Measurements from ENCODE around the gene ABCB4.
"Not testable (repeated sequence)": the region's sequence is repeated elsewhere in the genome, so short reads cannot be mapped to it uniquely, and the experiment has no call there.

ABCB4 gene

DNA sequence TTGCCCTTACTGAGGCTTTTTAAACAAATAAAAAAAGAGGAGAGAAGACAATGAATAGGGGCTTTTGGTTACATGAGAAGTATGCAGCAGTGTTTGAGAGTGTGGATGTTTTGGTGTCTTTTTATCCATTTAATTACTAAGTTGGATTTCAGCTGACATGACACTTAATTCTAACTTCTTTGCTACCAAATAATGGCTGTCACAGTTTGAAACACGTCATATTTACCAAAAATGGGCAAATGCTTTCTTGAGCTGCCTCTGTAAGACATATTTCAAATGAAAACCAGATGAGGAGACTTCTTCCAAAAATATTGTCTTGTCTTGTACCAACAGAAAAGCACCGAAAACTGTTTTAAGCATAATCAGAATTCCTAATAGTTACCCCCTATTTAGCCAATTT is 4.0 kb downstream of the ABCB4 start:
- in situ Hi-C loops (cut with HindIII; ENCODE audit: low sequenced_read_pairs), result no loop called here
- DNase-seq (ENCODE audit: low read depth), result no peak
- TF ChIP-seq, protein P1, sequence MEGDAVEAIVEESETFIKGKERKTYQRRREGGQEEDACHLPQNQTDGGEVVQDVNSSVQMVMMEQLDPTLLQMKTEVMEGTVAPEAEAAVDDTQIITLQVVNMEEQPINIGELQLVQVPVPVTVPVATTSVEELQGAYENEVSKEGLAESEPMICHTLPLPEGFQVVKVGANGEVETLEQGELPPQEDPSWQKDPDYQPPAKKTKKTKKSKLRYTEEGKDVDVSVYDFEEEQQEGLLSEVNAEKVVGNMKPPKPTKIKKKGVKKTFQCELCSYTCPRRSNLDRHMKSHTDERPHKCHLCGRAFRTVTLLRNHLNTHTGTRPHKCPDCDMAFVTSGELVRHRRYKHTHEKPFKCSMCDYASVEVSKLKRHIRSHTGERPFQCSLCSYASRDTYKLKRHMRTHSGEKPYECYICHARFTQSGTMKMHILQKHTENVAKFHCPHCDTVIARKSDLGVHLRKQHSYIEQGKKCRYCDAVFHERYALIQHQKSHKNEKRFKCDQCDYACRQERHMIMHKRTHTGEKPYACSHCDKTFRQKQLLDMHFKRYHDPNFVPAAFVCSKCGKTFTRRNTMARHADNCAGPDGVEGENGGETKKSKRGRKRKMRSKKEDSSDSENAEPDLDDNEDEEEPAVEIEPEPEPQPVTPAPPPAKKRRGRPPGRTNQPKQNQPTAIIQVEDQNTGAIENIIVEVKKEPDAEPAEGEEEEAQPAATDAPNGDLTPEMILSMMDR (IDR thresholded peaks at IDR 0.05; ENCODE audit: low read depth, low read length, missing control alignments), result no peak
- no peak overlapping the region for H3K4me3 ChIP-seq (ENCODE audit: low read depth, low read length)

DNA sequence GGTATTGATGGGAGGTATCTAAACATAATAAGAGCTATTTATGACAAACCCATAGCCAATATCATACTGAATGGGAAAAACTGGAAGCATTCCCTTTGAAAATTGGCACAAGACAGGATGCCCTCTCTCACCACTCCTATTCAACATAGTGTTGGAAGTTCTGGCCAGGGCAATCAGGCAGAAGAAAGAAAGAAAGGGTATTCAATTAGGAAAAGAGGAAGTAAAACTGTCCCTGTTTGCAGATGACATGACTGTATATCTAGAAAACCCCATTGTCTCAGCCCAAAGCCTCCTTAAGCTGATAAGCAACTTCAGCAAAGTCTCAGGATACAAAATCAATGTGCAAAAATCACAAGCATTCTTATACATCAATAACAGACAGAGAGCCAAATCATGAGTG is 6.3 kb downstream of the ABCB4 start:
- H3K4me3 ChIP-seq (ENCODE audit: low read depth, low read length); DNase-seq (ENCODE audit: low read depth); in situ Hi-C loops (cut with HindIII; ENCODE audit: low sequenced_read_pairs): not testable (repeated sequence)

DNA sequence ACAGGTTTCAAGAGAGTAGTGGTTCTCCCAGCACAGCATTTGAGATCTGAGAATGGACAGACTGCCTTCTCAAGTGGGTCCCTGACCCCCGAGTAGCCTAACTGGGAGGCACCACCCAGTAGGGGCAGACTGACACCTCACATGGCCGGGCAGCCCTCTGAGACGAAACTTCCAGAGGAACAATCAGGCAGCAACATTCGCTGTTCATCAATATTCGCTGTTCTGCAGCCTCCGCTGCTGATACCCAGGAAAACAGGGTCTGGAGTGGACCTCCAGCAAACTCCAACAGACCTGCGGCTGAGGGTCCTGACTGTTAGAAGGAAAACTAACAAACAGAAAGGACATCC is 10.0 kb downstream of the ABCB4 start:
- DNase-seq (ENCODE audit: low read depth); H3K4me3 ChIP-seq (ENCODE audit: low read depth, low read length); in situ Hi-C loops (cut with HindIII; ENCODE audit: low sequenced_read_pairs): not testable (repeated sequence)

DNA sequence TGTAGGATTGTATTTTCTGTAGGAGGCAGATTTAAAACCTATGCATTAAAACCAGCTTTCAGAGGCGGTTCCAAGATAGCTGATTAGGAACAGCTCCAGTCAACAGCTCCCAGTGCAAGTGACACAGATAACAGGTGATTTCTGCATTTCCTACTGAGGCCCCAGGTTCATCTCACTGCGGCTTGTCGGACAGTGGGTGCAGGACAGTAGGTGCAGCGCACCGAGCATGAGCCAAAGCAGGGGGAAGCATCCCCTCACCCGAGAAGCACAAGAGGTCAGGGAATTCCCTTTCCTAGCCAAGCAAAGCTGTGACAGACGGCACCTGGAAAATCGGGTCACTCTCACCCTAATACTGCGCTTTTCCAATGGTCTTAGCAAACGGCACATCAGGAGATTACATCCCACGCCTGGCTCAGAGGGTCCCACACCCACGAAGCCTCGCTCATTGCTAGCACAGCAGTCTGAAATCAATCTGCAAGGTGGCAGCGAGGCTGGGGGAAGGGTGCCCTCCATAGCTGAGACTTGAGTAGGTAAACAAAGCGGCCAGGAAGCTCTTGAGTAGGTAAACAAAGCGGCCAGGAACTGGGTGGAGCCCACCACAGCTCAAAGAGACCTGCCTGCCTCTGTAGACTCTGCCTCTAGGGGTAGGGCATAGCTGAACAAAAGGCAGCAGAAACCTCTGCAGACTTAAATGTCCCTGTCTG is 10.5 kb downstream of the ABCB4 start:
- in situ Hi-C loops (cut with HindIII; ENCODE audit: low sequenced_read_pairs); H3K4me3 ChIP-seq (ENCODE audit: low read depth, low read length); DNase-seq (ENCODE audit: low read depth): not testable (repeated sequence)

DNA sequence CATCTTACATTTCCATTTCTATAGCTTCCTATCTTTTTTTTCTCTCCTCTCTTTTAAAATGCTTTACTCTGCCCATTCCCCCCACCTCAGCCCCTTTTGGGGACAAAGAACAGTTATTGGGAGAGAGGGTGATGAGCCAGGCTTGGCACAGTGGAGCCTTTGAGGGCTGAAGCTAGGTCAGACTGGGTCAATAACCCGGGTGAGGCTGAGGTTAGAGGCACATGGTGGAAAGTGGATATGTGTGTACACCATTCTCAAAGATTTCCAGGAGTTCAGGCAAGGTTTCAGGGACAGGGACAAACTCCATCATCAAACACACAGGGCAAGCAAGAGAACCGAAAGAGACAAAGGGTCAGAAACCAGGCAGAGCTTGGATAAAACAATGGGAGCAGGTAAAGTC is 11.5 kb downstream of the ABCB4 start:
- TF ChIP-seq, protein P1 (IDR thresholded peaks at IDR 0.05; ENCODE audit: low read depth, low read length, missing control alignments), result no peak
- H3K4me3 ChIP-seq (ENCODE audit: low read depth, low read length), result no peak overlapping the region
- DNase-seq (ENCODE audit: low read depth), result no peak
- in situ Hi-C loops (cut with HindIII; ENCODE audit: low sequenced_read_pairs), result no loop called here

DNA sequence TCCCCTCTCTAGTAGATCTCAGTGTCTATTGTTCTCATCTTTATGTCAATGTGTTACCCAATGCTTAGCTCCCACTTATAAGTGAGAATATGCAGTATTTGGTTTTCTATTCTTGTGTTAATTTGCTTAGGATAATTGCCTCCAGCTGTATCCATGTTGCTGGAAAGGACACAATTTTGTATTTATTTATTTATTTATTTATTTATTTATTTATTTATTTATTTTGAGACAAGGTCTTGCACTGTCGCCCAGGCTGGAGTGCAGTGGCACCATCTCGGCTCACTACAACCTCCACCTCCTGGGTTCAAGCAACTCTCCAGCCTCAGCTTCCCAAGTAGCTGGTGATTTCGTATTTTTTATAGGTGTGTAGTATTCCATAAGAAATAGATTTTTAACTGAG is 15.0 kb downstream of the ABCB4 start:
- DNase-seq (ENCODE audit: low read depth); in situ Hi-C loops (cut with HindIII; ENCODE audit: low sequenced_read_pairs); H3K4me3 ChIP-seq (ENCODE audit: low read depth, low read length): not testable (repeated sequence)

DNA sequence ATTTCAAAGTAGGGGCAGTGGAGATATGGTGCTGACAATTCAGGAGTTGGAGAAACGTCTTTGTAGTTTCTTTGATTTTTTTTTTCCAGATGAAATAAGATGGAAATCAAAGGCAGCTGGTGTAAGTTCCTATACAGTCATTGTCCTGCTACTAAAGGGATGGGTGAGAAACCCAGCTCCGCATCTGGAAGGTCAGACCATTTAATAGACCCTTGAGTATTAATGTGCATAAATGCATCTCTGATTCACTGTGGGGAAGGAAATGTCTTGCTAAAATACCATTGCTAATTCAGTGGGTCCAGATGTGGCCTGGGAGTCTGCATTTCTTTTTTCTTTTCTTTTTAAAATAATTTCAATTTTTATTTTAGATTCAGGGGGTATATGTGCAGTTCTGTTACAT is 15.5 kb downstream of the ABCB4 start:
- no peak for DNase-seq (ENCODE audit: low read depth)
- TF ChIP-seq, protein P1 (IDR thresholded peaks at IDR 0.05; ENCODE audit: low read depth, low read length, missing control alignments), result no peak
- in situ Hi-C loops (cut with HindIII; ENCODE audit: low sequenced_read_pairs), result no loop called here
- no peak overlapping the region for H3K4me3 ChIP-seq (ENCODE audit: low read depth, low read length)

DNA sequence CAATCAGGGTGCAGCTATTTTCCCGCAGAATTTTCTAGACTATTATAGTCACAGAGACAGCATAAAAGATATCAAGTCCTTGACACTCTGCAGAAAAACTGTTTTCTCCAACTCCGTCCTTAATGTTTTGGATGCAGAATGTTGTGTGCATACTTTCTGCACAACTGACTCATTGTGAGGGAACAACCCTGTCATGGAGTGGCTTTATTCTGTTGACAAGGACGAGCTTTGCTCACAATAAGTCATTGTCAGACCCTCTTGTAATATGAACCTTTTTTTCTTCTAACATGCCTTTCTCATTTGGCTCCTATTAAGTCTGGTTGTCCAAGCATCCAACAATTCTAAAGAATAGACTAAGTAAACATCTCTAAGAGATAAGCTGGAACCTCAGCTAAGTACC is 17.3 kb downstream of the ABCB4 start:
- no peak overlapping the region for H3K4me3 ChIP-seq (ENCODE audit: low read depth, low read length)
- TF ChIP-seq, protein P1 (IDR thresholded peaks at IDR 0.05; ENCODE audit: low read depth, low read length, missing control alignments), result no peak

DNA sequence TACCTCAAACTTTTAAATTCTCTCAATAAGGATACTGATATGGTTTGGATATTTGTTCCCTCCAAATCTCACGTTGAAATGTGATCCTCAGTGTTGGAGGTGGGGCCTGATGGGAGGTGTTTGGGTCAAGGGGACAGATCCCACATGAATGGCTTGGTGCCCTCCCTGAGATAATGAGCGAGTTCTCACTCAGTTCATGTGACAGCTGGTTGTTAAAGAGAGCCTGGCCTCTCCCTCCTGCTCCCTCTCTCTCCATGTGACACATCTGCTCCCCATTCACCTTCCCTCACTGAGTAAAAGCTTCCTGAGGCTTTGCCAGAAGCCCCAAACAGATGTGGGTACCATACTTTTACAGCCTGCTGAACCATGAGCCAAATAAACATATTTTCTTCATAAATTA is 19.2 kb downstream of the ABCB4 start:
- in situ Hi-C loops (cut with HindIII; ENCODE audit: low sequenced_read_pairs), result no loop called here
- no peak for DNase-seq (ENCODE audit: low read depth)
- H3K4me3 ChIP-seq (ENCODE audit: low read depth, low read length), result no peak overlapping the region
- TF ChIP-seq, protein P1 (IDR thresholded peaks at IDR 0.05; ENCODE audit: low read depth, low read length, missing control alignments), result no peak

More for the DNA sequence above, 17.3 kb downstream of the ABCB4 start:
- no peak for DNase-seq (ENCODE audit: low read depth)
- in situ Hi-C loops (cut with HindIII; ENCODE audit: low sequenced_read_pairs), result no loop called here
